GM12878 (cell line): Measurements from ENCODE around the gene ACADM. TPM values are rescaled to one million over a fixed set of nuclear protein-coding genes. Genes with fewer than 3 reads are reported as not detected.
"Not testable (repeated sequence)": the region's sequence is repeated elsewhere in the genome, so short reads cannot be mapped to it uniquely, and the experiment has no call there.

Source experiments
- ATAC-seq: fragments of 200-7000 bp; cut with Tn5 transposase; 3 replicates; pipeline ENCODE4 v1.9.1; 2020; ENCODE audit warnings: mild to moderate bottlenecking, moderate library complexity
- BruUV-seq: library from RNA; stranded (reverse); fragments of 400-500 nt; replicated peaks from 2 replicates; lab custom pipeline; 2021; lab: Mats Ljungman, UMichigan
- CTCF ChIA-PET: fragments of 300-600 bp; sonication (Branson Sonifier 250); formaldehyde crosslinking; extraction: SDS; loops from one replicate; lab custom pipeline; 2021; ENCODE audit warnings: inconsistent platforms; lab: Yijun Ruan, JAX
- POLR2A ChIA-PET: fragments of 350-600 bp; formaldehyde crosslinking; extraction: SDS; loops from one replicate; lab custom pipeline; 2021; ENCODE audit warnings: inconsistent platforms; lab: Charles Lee
- RAD21 ChIA-PET: fragments of 300-600 bp; sonication (Branson Sonifier 250); formaldehyde crosslinking; loops from one replicate; lab custom pipeline; 2023; ENCODE audit warnings: antibody characterized with exemption; ENCODE audit not compliant: unreplicated experiment; lab: Charles Lee
- SMC1A ChIA-PET: fragments of 300-600 bp; sonication (Branson Sonifier 250); formaldehyde crosslinking; loops from one replicate; lab custom pipeline; 2023; ENCODE audit not compliant: unreplicated experiment, uncharacterized antibody; lab: Charles Lee
- DNase-seq: peaks from one replicate; pipeline ENCODE4 v3.0.0-alpha.2; 2011; ENCODE audit warnings: low read depth, low spot score
- FAIRE-seq: peaks from 3 replicates; lab custom pipeline; 2011; peaks lifted over from hg19 to GRCh38; lab: Jason Lieb, UNC
- H2AFZ ChIP-seq: 2 replicates; pipeline ENCODE4 v1.6.0; 2011; ENCODE audit warnings: low read depth, low read length, control low read depth; ENCODE audit not compliant: control insufficient read depth
- H3K27ac ChIP-seq: 2 replicates; pipeline ENCODE4 v1.5.1; 2011; ENCODE audit warnings: control low read depth; ENCODE audit not compliant: control insufficient read depth, insufficient read depth
- H3K27me3 ChIP-seq, 2 experiments: replicated peaks in 1 of 2; 2 replicates each; pipeline versions ENCODE4 v1.6.0 to v1.6.1; 2011; ENCODE audit warnings: low read length in 1 of 2; ENCODE audit not compliant: control insufficient read depth in 2 of 2, insufficient read depth in 2 of 2
- H3K36me3 ChIP-seq, 2 experiments: 2 replicates each; pipeline ENCODE4 v1.5.1; 2011; ENCODE audit warnings: low read length in 1 of 2; ENCODE audit not compliant: control insufficient read depth in 2 of 2, insufficient read depth in 2 of 2
- H3K4me1 ChIP-seq: 2 replicates; pipeline ENCODE4 v1.6.1; 2011; ENCODE audit warnings: mild to moderate bottlenecking, low read length, moderate library complexity, mixed read lengths; ENCODE audit not compliant: control insufficient read depth, insufficient read depth
- H3K4me2 ChIP-seq: 2 replicates; pipeline ENCODE4 v1.6.0; 2011; ENCODE audit warnings: control low read depth; ENCODE audit not compliant: control insufficient read depth, insufficient read depth
- H3K4me3 ChIP-seq: fragments of 200-600 bp; sonication (generic); 2 replicates; pipeline ENCODE4 v1.5.1; 2016
- H3K79me2 ChIP-seq: 2 replicates; pipeline ENCODE4 v1.6.0; 2011; ENCODE audit warnings: low read length; ENCODE audit not compliant: control insufficient read depth, insufficient read depth
- H3K9ac ChIP-seq: 2 replicates; pipeline ENCODE4 v1.8.0; 2011; ENCODE audit warnings: low read length, control low read depth, mixed read lengths; ENCODE audit not compliant: control insufficient read depth, insufficient read depth
- H3K9me3 ChIP-seq: replicated peaks from 3 replicates; pipeline ENCODE4 v1.5.1; 2011; ENCODE audit warnings: mild to moderate bottlenecking, low read length; ENCODE audit not compliant: control insufficient read depth, insufficient read depth
- H4K20me1 ChIP-seq: 2 replicates; pipeline ENCODE4 v1.6.0; 2011; ENCODE audit not compliant: control insufficient read depth, insufficient read depth
- MTA3 ChIP-seq: IDR thresholded peaks from 2 replicates; pipeline ENCODE4 v1.6.1; 2012; ENCODE audit warnings: low read length, inconsistent platforms, borderline replicate concordance
- SMARCA5 ChIP-seq: fragments of 450-650 bp; IDR thresholded peaks from 2 replicates; pipeline ENCODE4 v1.6.1; 2017; ENCODE audit warnings: mild to moderate bottlenecking
- ZNF217 ChIP-seq: fragments of 450-650 bp; IDR thresholded peaks from 2 replicates; pipeline ENCODE4 v1.6.1; 2017; ENCODE audit warnings: antibody characterized with exemption, mild to moderate bottlenecking
- WGBS: methylation state at CpG from one replicate; pipeline ENCODE4 v1.1.6; 2016; ENCODE audit warnings: low lambda C conversion rate; ENCODE audit not compliant: insufficient replicate concordance, insufficient coverage; ENCODE audit errors: missing lambda C conversion rate; 5-methylcytosine and 5-hydroxymethylcytosine counted together
- in situ Hi-C: fragments of 300-500 bp; cut with MboI; formaldehyde crosslinking; loops from 9 replicates; pipeline ENCODE4 v1.14.3; 2018; ENCODE audit warnings: mixed read lengths
- intact Hi-C: fragments of 100-400 bp; cut with micrococcal nuclease; formaldehyde crosslinking; loops from one replicate; pipeline ENCODE4 v1.14.2; 2022; ENCODE audit not compliant: unreplicated experiment
- polyA plus RNA-seq, 11 experiments: library from polyadenylated mRNA; depleted of rRNA in 4 of 11; unstranded in 6 of 11; stranded (reverse) in 5 of 11; fragments of >200 nt; fragmentation: Nextera tagmentation in 4 of 11; fragmentation: Illumina TruSeq in 1 of 11; extraction: Ambion mirVana in 4 of 11; extraction: Trizol in 1 of 11; gene quantifications; 1 replicate in 1 of 11; 2 replicates in 10 of 11; pipeline versions ENCODE4 v1.2.1 to v1.2.3, GENCODE V29; 2011 to 2016; ENCODE audit warnings: inconsistent platforms in 2 of 11, missing spikeins in 2 of 11, low read depth in 1 of 11
- total RNA-seq, 4 experiments: library from RNA; depleted of rRNA in 3 of 4; stranded (reverse); fragments of >200 nt in 3 of 4; fragmentation: Illumina TruSeq in 1 of 4; extraction: Trizol in 1 of 4; gene quantifications; 2 replicates each; pipeline versions ENCODE4 v1.2.1 to v1.2.3, GENCODE V29; 2013 to 2021

ACADM gene
- total and polyA plus RNA-seq, 10 of the 15 experiments (the other 5 are each of a cell fraction or from before 2014, with no cell fraction given), result 119 to 245 (median 204) TPM

- in situ Hi-C loops, H3K27me3 ChIP-seq, H2AFZ ChIP-seq, H3K9ac ChIP-seq, CTCF ChIA-PET, FAIRE-seq, H3K9me3 ChIP-seq, RAD21 ChIA-PET, POLR2A ChIA-PET, H3K27ac ChIP-seq, H3K4me2 ChIP-seq, H3K36me3 ChIP-seq, H3K4me1 ChIP-seq, DNase-seq, ATAC-seq, H3K79me2 ChIP-seq, H3K4me3 ChIP-seq, BruUV-seq, H4K20me1 ChIP-seq: not testable (repeated sequence)
- WGBS, result 64% methylated on average over 4 of the region's 4 CpGs
- intact Hi-C loops, result loop anchor here (10.0 kb wide), 1 partner anchor 205 kb away; no protein-coding TSS in a partner anchor
- SMC1A ChIA-PET, result interaction anchor here (0.9 kb wide), 1 partner anchor 12 kb away, joined by 3 read pairs; no protein-coding TSS in a partner anchor
Measured at GRCh38 chr1:75780183-75780582, 55.7 kb downstream of the ACADM start.

- H3K9me3 ChIP-seq, H4K20me1 ChIP-seq, ATAC-seq, BruUV-seq, H3K27me3 ChIP-seq, CTCF ChIA-PET, DNase-seq, in situ Hi-C loops, FAIRE-seq, H3K4me1 ChIP-seq, H3K36me3 ChIP-seq: not testable (repeated sequence)
- Histone ChIP-seq H3K4me2 (peak overlapping the region; percentile 93), H3K79me2 (peaks cover 43% of the 10 kb centered on the region), H3K9ac (peak overlapping the region; percentile 93), H3K4me3 (peak overlapping the region; percentile 79), H3K27ac (peak overlapping the region; percentile 98), H2AFZ (peak overlapping the region; percentile 79)
- ChIA-PET POLR2A (interaction anchor here (1.0 to 1.6 kb wide), 2 partner anchors 9 to 52 kb away, joined by 4 to 8 read pairs; no protein-coding TSS in a partner anchor), RAD21 (interaction anchor here (2.3 kb wide), 1 partner anchor 56 kb away, joined by 16 read pairs; no protein-coding TSS in a partner anchor), SMC1A (interaction anchor here (2.5 to 3.2 kb wide), 2 partner anchors 55 to 57 kb away, joined by 6 to 33 read pairs; no protein-coding TSS in a partner anchor)
- intact Hi-C loops, result loop anchor here (10.0 kb wide), 1 partner anchor 201 kb away; no protein-coding TSS in a partner anchor
- TF ChIP-seq ZNF217 (0 out of 2 replicates have a peak, but pooled peaks have one; percentile 32), MTA3 (0 out of 2 replicates have a peak, but pooled peaks have one; percentile 7), SMARCA5 (peak; percentile 68; the same call in 1 of the 2 replicates)
- 68% methylated on average over 4 of the region's 4 CpGs for WGBS
Measured at GRCh38 chr1:75783920-75784319, 59.4 kb downstream of the ACADM start.
